H1 (cell line): Measurements from ENCODE around the gene DDX51. TPM values are rescaled to one million over a fixed set of nuclear protein-coding genes. Genes with fewer than 3 reads are reported as not detected.

Source experiments
- EGR1 ChIP-seq: IDR thresholded peaks from 2 replicates; pipeline ENCODE4 v1.6.1; 2011; ENCODE audit warnings: low read depth, low read length, borderline replicate concordance
- EP300 ChIP-seq, 2 experiments: IDR thresholded peaks; 1 replicate in 1 of 2; 2 replicates in 1 of 2; pipeline ENCODE4 v1.6.1; 2011 to 2012; ENCODE audit warnings: low read depth in 2 of 2, low read length in 2 of 2, mild to moderate bottlenecking in 2 of 2, borderline replicate concordance in 1 of 2, inconsistent platforms in 1 of 2, moderate library complexity in 1 of 2
- RNF2 ChIP-seq: fragments of 200-900, 300-1000 bp; sonication (generic); IDR thresholded peaks from 2 replicates; pipeline ENCODE4 v1.7.1; 2016; ENCODE audit warnings: borderline replicate concordance, low read depth, mild to moderate bottlenecking, antibody characterized with exemption, low read length; ENCODE audit not compliant: poor library complexity, severe bottlenecking; ENCODE audit errors: missing control alignments
- SIRT6 ChIP-seq: IDR thresholded peaks from one replicate; pipeline ENCODE4 v1.7.1; 2012; ENCODE audit warnings: low read length, inconsistent platforms
- polyA plus RNA-seq, 7 experiments: library from polyadenylated mRNA; depleted of rRNA in 3 of 7; stranded (reverse) in 5 of 7; unstranded in 2 of 7; fragments of >200 nt in 5 of 7; fragments of 200-250 nt in 2 of 7; gene quantifications; 1 replicate in 5 of 7; 2 replicates in 1 of 7; 4 replicates in 1 of 7; pipeline versions ENCODE4 v1.2.1 to v1.2.3, GENCODE V29; 2011 to 2013; ENCODE audit warnings: missing spikeins in 2 of 7, mixed read lengths in 2 of 7
- total RNA-seq: library from RNA; stranded (reverse); fragmentation: NEBNext Ultra II Directional; extraction: Animal tissue kit (Norgen Biotek cat#: 25700); gene quantifications from 2 replicates; pipeline ENCODE4 v1.2.1, GENCODE V29; 2021

Gene DDX51
- total and polyA plus RNA-seq, 2 of the 8 experiments (the other 6 are each of a cell fraction or from before 2014, with no cell fraction given) = 11.2 to 24.4 TPM

GRCh38 chr12:132151766-132152410, 7.8 kb upstream of the DDX51 start (continued):
- TF ChIP-seq EP300 (IDR thresholded peaks at IDR 0.05; ENCODE audit: borderline replicate concordance in 1 of 2, low read depth in 2 of 2, low read length in 2 of 2) (no peak), SIRT6 (no peak), EGR1 (no peak), RNF2 (no peak)
